GM10248 (cell line): ENCODE measurements around the gene AMN.

Experiments used
- CTCF ChIA-PET: fragments of 300-600 bp; sonication (Branson Sonifier 250); formaldehyde crosslinking; extraction: SDS; loops from one replicate; lab custom pipeline; 2021; ENCODE audit warnings: antibody characterized with exemption; lab: Yijun Ruan, JAX
- POLR2A ChIA-PET: fragments of 350-650 bp; sonication (Branson Sonifier 250); formaldehyde crosslinking; extraction: SDS; loops from one replicate; lab custom pipeline; 2020; ENCODE audit warnings: antibody characterized with exemption; lab: Yijun Ruan, JAX
- DNase-seq: peaks from one replicate; pipeline ENCODE4 v3.0.0; 2012; ENCODE audit errors: extremely low spot score
- CTCF ChIP-seq: IDR thresholded peaks from 2 replicates; pipeline ENCODE4 v1.5.1; 2012; ENCODE audit warnings: mild to moderate bottlenecking, low read depth; ENCODE audit errors: extremely low read depth, missing control alignments, control extremely low read depth

Gene AMN

DNA sequence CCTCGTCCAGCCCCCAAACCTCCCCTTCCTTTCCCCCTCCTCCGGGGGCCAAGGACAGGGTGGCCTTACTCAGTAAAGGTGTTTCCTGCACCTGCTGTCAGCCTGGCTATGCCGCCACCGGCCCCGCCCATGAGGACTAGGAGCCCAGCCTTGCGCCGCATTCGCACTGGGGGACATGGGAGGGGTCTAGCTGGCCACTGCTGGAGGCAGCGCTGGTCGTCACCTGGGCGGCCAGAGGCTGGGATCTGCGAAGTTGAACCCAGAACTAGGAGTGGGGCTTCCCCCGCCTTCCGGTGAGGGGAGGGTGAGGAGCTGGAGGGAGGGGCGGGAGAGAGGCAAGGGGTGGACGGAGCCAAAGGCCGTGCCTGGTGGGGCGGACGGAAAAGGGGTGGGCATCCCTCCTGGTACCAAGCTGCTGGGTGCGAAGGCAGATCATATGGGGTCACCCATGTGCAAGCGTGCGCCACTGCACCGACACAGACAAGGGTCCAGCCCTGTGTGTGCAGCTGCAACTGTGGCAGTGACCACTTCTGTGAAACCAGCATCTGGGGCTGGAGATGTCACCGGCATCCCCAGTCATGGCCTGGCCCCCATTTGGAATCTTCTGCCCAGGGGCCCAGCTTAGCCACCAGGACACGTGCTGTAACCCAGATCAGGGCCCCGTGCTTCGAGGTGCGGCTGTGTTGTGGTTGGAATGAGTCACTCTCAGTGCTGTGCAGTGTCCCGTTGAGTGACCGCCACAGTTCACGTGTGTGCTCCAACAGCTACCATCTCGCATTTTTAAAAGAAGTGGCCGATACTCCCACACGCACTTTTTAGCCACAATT, 8.5 kb downstream of the AMN start:
- ChIA-PET POLR2A (interaction anchor here (0.5 kb wide), 1 partner anchor 420 kb away, joined by 3 read pairs; no protein-coding TSS in a partner anchor), CTCF (interaction anchor here (1.2 kb wide), 1 partner anchor 236 kb away, joined by 3 read pairs; no protein-coding TSS in a partner anchor)
- TF ChIP-seq CTCF = no peak
- no peak for DNase-seq

DNA sequence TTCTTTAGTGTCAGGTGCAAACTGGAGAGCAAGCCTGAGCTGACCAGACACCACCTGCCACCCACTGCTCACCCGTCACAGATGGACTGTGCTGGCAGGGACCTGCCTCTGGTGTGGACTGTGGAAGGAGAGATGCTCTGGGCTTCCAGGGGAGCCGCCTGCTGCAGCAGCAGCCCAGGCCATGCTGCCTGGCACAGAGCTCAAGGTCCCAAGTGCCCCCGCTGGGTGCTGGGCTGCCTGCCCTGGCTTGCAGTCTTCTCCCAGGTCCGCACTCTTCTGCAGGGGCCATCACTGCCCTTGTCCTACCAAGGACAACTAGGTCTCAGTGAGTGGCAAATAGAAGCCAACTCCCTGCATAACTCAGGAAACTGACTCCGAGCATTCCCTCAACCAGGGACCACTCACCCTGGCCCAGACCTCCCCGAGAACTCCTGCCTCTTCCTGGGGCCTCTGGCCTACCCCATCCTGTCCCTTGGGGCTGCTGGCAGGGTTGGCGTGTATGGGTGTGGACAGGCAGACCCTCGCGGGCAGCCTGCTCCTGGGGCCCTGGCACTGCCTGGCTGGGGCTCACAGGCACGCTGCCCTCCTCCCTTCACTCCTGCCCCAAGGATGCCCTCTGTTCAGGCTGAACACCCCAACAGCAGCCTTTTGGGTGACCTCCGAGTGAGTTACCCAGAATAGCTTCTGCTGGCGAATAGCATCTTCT, 9.3 kb downstream of the AMN start:
- ChIA-PET POLR2A (interaction anchor here (0.5 kb wide), 1 partner anchor 419 kb away, joined by 3 read pairs; no protein-coding TSS in a partner anchor), CTCF (no interaction called here)
- DNase-seq = no peak
- no peak for TF ChIP-seq CTCF

DNA sequence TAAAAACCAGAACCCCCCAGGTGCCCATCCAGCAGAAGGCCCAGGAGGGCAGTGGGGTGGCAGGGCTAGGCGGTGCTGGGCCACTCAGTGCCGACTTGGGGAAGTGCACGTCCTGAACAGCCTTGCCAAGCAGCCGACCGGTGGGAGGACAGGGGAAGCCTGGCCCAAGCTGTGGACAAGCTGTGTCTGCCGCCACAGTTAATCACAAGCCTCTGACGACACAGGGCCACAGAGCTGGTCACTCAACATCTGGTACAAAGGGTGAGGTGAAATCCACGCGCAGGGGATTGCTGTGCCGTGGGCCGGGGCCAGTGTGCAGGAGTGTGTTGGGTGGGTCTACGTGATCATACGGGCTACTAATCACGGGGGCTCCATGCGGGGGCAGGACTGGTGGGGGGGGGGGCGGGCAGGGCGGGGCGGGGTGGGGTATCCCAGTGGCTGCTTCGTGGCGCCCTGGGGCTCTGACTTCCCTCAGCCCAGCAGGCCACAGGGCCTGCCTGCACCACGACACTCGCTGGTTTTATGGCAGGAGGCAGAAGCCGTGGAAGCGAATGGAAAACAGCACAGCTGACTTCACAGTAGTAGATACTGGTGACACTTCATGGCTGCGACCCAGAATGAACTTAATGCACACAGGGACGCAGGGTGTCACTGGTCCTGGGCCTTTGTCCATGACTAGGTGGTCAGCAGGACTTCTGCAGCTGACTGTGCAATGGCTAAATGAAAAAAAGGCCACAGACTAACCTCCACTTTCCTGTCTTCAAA, 10.2 kb downstream of the AMN start:
- no peak for TF ChIP-seq CTCF
- POLR2A ChIA-PET = no interaction called here
- no peak for DNase-seq
- CTCF ChIA-PET = interaction anchor here (1.3 kb wide), 1 partner anchor 15 kb away, joined by 4 read pairs; no protein-coding TSS in a partner anchor

GRCh38 chr14:102933618-102934231, 11.3 kb downstream of the AMN start:
- ChIA-PET POLR2A (no interaction called here), CTCF (interaction anchor here (0.7 to 1.3 kb wide), 2 partner anchors 16 to 239 kb away, joined by 3 to 4 read pairs; no protein-coding TSS in a partner anchor)
- no peak for TF ChIP-seq CTCF
- DNase-seq = no peak

DNA sequence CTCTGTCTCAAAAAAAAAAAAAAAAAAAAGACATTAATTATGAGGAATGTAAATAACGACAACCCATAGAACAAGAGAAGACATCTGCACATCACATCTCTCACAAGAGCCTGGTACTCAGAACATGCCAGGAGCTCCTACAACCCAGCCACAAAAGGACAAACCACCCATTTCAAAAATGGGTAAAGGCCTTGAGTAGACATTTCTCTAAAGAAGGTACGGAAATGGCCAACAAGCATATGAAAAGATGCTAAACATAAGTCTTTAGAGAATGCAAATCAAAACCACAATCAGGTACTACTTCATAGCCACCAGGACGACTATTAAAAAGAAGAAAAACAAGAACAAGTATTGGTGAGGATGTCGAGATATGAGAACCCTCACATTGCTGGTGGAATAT, 13.3 kb downstream of the AMN start:
- ChIA-PET POLR2A (no interaction called here), CTCF (interaction anchor here (0.9 to 1.0 kb wide), 2 partner anchors 11 to 14 kb away, joined by 3 to 4 read pairs; no protein-coding TSS in a partner anchor)
- no peak for TF ChIP-seq CTCF
- DNase-seq = no peak
